B cell (primary cell): ENCODE results near the gene TCF12.

Source experiments
- EZH2 ChIP-seq: IDR thresholded peaks from 2 replicates; pipeline ENCODE4 v1.6.1; 2012; ENCODE audit warnings: borderline replicate concordance, low read depth, mild to moderate bottlenecking, moderate library complexity, low read length; ENCODE audit not compliant: insufficient read depth, poor library complexity, severe bottlenecking
- TF ChIP-seq, protein P1 (sequence below): fragments of 200-600 bp; IDR thresholded peaks from one replicate; pipeline ENCODE4 v1.8.0; 2022; ENCODE audit warnings: antibody characterized with exemption, mild to moderate bottlenecking

DNA sequence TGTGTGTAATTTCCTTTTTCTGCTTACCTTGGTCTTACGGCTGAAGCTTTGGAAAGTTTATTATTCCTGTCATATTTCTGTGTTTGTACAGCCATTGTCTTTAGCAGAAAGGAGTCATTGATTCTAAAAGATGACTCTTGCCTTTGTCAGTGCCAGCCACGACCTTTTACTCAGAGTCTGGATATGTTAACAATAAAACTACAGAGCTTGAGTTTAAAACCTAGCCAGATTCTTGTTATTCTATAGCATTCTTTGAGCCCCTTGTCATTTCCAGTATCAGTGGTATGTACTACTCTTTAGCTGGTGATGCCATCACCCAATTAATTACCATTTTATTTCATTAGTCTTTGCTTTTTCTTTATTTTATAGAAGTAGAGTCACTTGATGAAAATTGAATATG, 142.4 kb downstream of the TCF12 start:
- TF ChIP-seq, protein P1, sequence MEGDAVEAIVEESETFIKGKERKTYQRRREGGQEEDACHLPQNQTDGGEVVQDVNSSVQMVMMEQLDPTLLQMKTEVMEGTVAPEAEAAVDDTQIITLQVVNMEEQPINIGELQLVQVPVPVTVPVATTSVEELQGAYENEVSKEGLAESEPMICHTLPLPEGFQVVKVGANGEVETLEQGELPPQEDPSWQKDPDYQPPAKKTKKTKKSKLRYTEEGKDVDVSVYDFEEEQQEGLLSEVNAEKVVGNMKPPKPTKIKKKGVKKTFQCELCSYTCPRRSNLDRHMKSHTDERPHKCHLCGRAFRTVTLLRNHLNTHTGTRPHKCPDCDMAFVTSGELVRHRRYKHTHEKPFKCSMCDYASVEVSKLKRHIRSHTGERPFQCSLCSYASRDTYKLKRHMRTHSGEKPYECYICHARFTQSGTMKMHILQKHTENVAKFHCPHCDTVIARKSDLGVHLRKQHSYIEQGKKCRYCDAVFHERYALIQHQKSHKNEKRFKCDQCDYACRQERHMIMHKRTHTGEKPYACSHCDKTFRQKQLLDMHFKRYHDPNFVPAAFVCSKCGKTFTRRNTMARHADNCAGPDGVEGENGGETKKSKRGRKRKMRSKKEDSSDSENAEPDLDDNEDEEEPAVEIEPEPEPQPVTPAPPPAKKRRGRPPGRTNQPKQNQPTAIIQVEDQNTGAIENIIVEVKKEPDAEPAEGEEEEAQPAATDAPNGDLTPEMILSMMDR = no peak
- TF ChIP-seq EZH2 = no peak
